Fibroblast of skin of right biceps (primary cell): ENCODE measurements around the gene URB1.

ENCODE experiments used
- DNase-seq: peaks from one replicate; pipeline ENCODE4 v3.0.0-alpha.2; 2013

Gene URB1

GRCh38 chr21:32340863-32341848, 51.7 kb downstream of the URB1 start:
- DNase-seq = no peak

- no peak for DNase-seq
Observed at GRCh38 chr21:32338209-32338921, 54.4 kb downstream of the URB1 start.

DNA sequence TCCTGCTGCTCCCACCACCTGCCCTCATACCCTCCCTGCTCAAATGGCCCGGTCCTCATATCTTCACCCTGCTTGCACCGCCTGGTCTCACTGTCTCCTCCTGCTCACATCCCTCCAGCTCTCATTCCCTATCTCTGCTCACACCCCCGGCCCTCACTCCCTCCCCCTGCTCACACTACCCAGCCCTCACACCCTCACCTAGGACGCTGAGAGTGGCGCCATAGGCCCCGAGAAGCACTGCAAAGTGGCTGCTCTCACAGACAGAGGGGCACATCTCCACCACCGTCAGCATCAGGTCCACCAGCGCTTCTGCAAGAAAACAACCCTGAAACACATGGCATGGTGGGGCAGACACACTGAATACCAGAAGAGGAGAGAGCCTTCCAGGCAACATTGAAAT, 55.6 kb downstream of the URB1 start:
- DNase-seq = no peak

- peak; percentile 60 for DNase-seq
Observed at GRCh38 chr21:32336711-32337110, 56.1 kb downstream of the URB1 start.

GRCh38 chr21:32335601-32336575, 56.9 kb downstream of the URB1 start:
- DNase-seq = no peak

GRCh38 chr21:32334980-32335531, 57.8 kb downstream of the URB1 start:
- DNase-seq = peak; percentile 16

DNA sequence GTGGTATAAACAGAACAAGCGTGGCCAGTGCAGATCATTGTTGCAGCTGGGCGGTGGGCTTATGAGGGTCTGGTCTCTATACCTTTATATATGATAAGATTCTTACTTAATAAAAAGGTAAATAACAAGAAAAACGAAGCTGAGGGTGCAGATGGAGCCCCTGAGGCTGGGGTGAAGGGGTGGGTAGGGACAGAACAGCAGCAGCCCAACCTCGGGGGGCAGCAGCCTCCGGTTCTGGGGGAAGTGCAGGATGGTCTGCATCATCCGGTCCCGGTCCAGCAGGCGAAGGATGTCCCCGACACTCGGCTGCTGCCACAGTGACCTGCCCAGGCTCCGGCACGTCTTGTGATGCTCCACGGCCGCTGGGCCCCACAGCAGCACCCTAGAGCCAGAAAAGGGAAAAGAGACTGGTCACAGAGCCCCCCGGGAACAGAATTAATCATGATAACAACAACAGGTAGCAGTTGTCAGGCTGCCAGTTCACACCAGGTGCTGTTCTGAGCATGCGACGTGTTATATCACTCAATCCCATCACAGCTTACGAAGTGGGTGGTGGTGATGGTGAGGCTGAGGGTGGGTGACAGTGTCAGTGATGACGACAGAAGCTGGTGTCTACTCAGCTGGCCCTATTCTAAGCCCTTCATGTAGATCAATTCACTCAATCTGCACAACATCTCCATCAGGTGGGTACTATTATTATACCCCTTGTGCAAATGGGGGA, 58.7 kb downstream of the URB1 start:
- no peak for DNase-seq

DNA sequence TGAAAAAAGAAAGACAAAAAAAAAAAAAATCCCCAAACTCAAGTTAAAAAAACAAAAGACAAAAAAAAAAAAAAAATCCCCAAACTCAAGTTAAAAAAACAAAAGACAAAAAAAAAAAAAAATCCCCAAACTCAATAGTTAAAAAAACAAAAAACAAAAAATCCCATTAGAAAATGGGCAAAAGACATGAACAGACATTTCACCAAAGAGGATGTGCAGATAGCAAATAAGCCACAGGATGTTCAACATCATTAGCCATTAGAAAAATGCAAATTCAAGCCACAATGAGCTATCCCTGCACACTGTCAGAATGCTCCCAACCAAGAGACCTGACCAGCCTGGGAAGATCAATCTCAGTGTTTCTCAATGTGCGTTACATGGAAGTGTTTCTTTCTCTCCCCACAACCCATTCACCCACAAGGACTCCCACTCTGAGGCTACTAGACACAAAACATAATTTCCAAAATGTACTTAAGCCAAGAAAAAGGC, 60.3 kb downstream of the URB1 start:
- DNase-seq = no peak

GRCh38 chr21:32331444-32332305, 61.1 kb downstream of the URB1 start:
- DNase-seq = no peak

GRCh38 chr21:32330784-32331311, 62.0 kb downstream of the URB1 start:
- no peak for DNase-seq

DNA sequence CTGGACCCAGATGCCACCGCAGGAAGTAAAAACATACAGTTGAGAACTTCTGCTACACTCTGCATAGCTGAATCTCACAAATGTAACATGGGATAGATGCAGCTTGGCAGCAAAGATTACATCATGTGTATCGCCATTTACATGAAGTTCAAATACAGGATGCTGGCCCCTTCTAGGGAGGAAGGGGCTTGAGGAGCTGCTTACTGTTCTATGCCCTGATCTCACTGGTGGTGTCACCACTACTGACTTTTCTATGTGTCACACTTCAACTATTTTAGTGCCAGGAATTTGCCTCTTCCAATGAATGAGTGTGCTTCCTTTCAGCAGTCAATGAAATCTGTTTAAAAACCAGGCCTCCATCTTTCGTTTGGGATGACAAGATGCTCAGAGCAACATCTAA, 63.0 kb downstream of the URB1 start:
- peak; percentile 74 for DNase-seq

DNA sequence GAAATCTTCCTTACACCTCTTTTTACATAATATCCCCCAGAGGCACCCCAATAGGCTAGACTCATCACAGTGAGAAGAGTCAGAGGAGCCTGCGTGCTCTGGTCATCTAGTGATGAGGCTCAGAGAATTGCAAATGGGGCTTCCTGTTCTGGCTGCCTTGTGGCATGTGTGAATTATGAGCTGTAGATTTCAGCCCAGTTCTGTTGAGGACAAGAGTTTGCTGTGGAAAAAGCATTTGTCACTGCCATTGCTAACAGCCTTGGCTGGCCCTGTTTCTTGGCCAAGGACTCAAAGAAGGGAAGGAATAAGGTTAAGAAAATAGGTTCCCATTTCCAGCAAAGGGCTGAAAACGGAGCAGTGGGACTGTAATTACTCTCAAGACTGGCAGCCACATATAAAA, 63.5 kb downstream of the URB1 start:
- peak; percentile 69 for DNase-seq

DNA sequence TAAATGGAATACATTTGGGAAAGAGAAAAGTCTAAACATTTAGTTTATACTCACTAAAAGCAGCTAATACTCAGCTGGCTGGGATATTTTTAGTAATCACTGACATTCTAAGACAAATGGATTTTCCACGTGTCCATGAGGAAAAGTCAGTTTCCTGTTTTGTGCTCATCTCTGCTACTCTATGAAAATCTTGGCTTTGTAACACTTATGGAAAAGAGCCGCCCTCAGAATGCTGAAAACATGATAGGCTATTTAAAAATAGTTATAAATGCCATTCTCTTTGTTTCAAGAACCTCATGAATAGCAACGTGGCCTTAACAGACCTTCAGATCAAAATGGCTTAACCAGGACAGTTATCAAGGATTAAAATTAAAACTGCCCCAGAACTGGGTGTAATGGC, 64.2 kb downstream of the URB1 start:
- peak; percentile 77 for DNase-seq

DNA sequence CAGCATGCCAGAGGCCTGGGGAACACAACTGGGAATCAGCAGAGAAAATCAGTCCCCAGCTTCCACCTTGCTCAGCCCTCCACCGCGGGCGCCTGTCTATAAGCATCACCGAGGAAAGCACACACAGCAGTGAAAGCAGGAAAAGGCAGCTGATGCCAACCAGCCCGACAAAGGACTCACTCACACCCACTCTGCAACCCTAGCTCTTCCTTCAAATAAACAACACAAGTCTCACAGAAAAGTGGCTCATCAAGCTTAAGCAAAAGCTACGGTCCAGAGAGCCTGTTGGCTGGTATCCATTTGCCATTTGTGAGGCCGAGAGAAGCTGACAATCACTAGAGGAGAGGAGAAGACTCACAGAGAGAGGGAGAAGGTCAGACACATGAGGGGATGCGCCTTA, 67.1 kb downstream of the URB1 start:
- DNase-seq = no peak

DNA sequence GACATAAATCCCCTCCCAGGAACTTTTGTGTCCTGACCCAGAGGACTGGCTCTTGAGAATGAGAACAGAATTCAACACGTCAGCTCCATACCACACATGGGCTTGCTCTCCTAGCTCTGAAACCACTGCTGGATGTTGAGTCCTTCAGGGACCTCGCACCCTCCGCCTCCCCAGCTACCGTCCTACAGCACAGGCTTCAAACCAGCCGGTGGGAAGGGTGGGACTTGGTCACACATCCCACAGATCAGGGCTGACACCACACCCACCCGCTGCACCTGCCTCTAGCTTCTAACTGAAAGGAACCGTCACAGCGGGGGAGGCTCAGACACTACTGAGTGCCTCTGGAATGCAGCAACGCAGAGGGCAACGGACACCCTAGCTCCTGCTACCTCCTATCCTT, 70.1 kb downstream of the URB1 start:
- no peak for DNase-seq

DNA sequence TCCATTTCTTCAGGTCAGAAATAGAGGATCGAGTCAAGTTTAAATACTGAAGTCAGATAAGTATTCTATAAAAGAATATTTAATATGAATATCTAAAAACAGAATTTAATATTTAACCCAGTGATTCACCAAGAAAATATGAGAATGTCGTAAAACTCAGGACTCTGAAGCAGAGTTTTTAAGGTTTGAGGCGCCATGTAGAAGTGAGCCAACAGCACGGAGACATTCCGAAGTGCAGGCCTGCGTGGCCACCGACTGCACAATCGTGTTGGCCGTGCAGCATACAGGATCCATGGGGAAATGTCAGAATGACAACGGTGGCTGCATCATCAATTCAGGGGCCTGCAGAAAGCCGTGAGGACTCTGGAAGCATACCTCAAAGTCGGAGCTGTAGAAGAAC, 70.7 kb downstream of the URB1 start:
- no peak for DNase-seq

DNA sequence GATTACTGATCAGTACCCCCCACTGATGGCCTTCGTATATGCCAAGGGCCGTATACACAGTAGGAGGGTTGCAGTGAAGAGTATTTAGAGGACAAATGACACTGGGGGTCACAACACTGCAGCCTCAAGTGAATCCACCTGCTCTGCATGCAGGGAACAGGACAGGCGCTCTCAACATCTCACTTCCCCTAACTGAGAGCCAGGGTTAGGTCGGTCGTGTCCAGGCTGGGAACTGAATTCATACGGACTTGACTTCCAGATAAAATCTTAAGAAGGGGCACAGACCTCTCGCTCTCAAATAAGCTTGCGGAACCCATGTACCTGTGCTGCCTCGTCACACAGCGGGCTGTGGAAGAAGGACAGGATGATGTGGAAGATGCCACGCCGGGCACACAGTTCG, 71.3 kb downstream of the URB1 start:
- DNase-seq = no peak

GRCh38 chr21:32320726-32321125, 72.1 kb downstream of the URB1 start:
- no peak for DNase-seq

GRCh38 chr21:32320059-32320458, 72.8 kb downstream of the URB1 start:
- no peak for DNase-seq

GRCh38 chr21:32319012-32319411, 73.8 kb downstream of the URB1 start:
- DNase-seq = no peak
